ENCODE results near the gene PCBP3.
"Not testable (repeated sequence)": the region's sequence is repeated elsewhere in the genome, so short reads cannot be mapped to it uniquely, and the experiment has no call there.

Gene PCBP3

GRCh38 chr21:45950740-45951515 lies 307.4 kb downstream of the PCBP3 start:
- no peak overlapping the region for H2AFZ ChIP-seq (ENCODE audit: low read depth, low read length)
- no peaks in the 10 kb centered on the region; the same call in 1 of the 2 replicates for H4K20me1 ChIP-seq (ENCODE audit: insufficient read depth, low read length)
- H3K4me1 ChIP-seq (ENCODE audit: insufficient read depth, low read length) = no peaks in the 10 kb centered on the region
- H3K27ac ChIP-seq (ENCODE audit: low read length) = no peak overlapping the region
- no peaks in the 10 kb centered on the region for H3K9me3 ChIP-seq (ENCODE audit: insufficient read depth, low read length, severe bottlenecking)
- DNase-seq (no peak), ATAC-seq (ENCODE audit: insufficient read depth, low read depth) (no peak)
- H3K4me3 ChIP-seq (ENCODE audit: low read depth in 1 of 2, low read length in 2 of 2) = no peak overlapping the region
- H3K27me3 ChIP-seq (ENCODE audit: insufficient read depth, low read length, poor library complexity) = peaks cover under 1% of the 10 kb centered on the region
- no peaks in the 10 kb centered on the region for H3K79me2 ChIP-seq (ENCODE audit: insufficient read depth, low read length)
- TF ChIP-seq CTCF (IDR thresholded peaks at IDR 0.05; ENCODE audit: borderline replicate concordance, extremely low read depth, low read length, poor library complexity, severe bottlenecking) (no peak), EZH2 (IDR thresholded peaks at IDR 0.05; ENCODE audit: borderline replicate concordance, low read depth, low read length, severe bottlenecking) (no peak)
- no peak overlapping the region for H3K9ac ChIP-seq (ENCODE audit: low read depth, low read length)
- H3K4me2 ChIP-seq (ENCODE audit: insufficient read depth, low read length) = no peak overlapping the region
- no peaks in the 10 kb centered on the region for H3K36me3 ChIP-seq (ENCODE audit: insufficient read depth, low read length)

- DNase-seq (no peak), ATAC-seq (ENCODE audit: insufficient read depth, low read depth) (no peak)
- no peak overlapping the region for H3K4me3 ChIP-seq (ENCODE audit: low read depth in 1 of 2, low read length in 2 of 2)
- TF ChIP-seq CTCF (IDR thresholded peaks at IDR 0.05; ENCODE audit: borderline replicate concordance, extremely low read depth, low read length, poor library complexity, severe bottlenecking) (no peak), EZH2 (IDR thresholded peaks at IDR 0.05; ENCODE audit: borderline replicate concordance, low read depth, low read length, severe bottlenecking) (no peak)
- no peak overlapping the region for H3K4me2 ChIP-seq (ENCODE audit: insufficient read depth, low read length)
- H3K36me3 ChIP-seq (ENCODE audit: insufficient read depth, low read length) = no peaks in the 10 kb centered on the region
- H3K79me2 ChIP-seq (ENCODE audit: insufficient read depth, low read length) = no peaks in the 10 kb centered on the region
- peaks cover 5% of the 10 kb centered on the region for H3K27me3 ChIP-seq (ENCODE audit: insufficient read depth, low read length, poor library complexity)
- no peak overlapping the region for H2AFZ ChIP-seq (ENCODE audit: low read depth, low read length)
- H3K9me3 ChIP-seq (ENCODE audit: insufficient read depth, low read length, severe bottlenecking) = no peaks in the 10 kb centered on the region
- no peaks in the 10 kb centered on the region; the same call in 1 of the 2 replicates for H4K20me1 ChIP-seq (ENCODE audit: insufficient read depth, low read length)
- H3K9ac ChIP-seq (ENCODE audit: low read depth, low read length) = no peak overlapping the region
- H3K27ac ChIP-seq (ENCODE audit: low read length) = no peak overlapping the region
- H3K4me1 ChIP-seq (ENCODE audit: insufficient read depth, low read length) = no peaks in the 10 kb centered on the region
Measured at GRCh38 chr21:45951676-45952075, 308.2 kb downstream of the PCBP3 start.

- H3K27me3 ChIP-seq (ENCODE audit: insufficient read depth, low read length, poor library complexity); H4K20me1 ChIP-seq (ENCODE audit: insufficient read depth, low read length); H3K27ac ChIP-seq (ENCODE audit: low read length); H3K79me2 ChIP-seq (ENCODE audit: insufficient read depth, low read length); ATAC-seq (ENCODE audit: insufficient read depth, low read depth); H2AFZ ChIP-seq (ENCODE audit: low read depth, low read length); H3K36me3 ChIP-seq (ENCODE audit: insufficient read depth, low read length); H3K4me3 ChIP-seq (ENCODE audit: low read depth in 1 of 2, low read length in 2 of 2); H3K9ac ChIP-seq (ENCODE audit: low read depth, low read length); H3K9me3 ChIP-seq (ENCODE audit: insufficient read depth, low read length, severe bottlenecking); DNase-seq; H3K4me1 ChIP-seq (ENCODE audit: insufficient read depth, low read length); H3K4me2 ChIP-seq (ENCODE audit: insufficient read depth, low read length): not testable (repeated sequence)
Measured at GRCh38 chr21:45952527-45952926, 309.0 kb downstream of the PCBP3 start.

- no peak overlapping the region for H3K4me3 ChIP-seq (ENCODE audit: low read depth in 1 of 2, low read length in 2 of 2)
- H4K20me1 ChIP-seq (ENCODE audit: insufficient read depth, low read length) = no peaks in the 10 kb centered on the region; the same call in 1 of the 2 replicates
- H3K27ac ChIP-seq (ENCODE audit: low read length) = no peak overlapping the region
- TF ChIP-seq CTCF (IDR thresholded peaks at IDR 0.05; ENCODE audit: borderline replicate concordance, extremely low read depth, low read length, poor library complexity, severe bottlenecking) (no peak), EZH2 (IDR thresholded peaks at IDR 0.05; ENCODE audit: borderline replicate concordance, low read depth, low read length, severe bottlenecking) (no peak)
- H3K36me3 ChIP-seq (ENCODE audit: insufficient read depth, low read length) = no peaks in the 10 kb centered on the region
- H3K4me2 ChIP-seq (ENCODE audit: insufficient read depth, low read length) = no peak overlapping the region
- no peaks in the 10 kb centered on the region for H3K9me3 ChIP-seq (ENCODE audit: insufficient read depth, low read length, severe bottlenecking)
- H3K27me3 ChIP-seq (ENCODE audit: insufficient read depth, low read length, poor library complexity) = peaks cover 7% of the 10 kb centered on the region
- no peak for DNase-seq
- no peak overlapping the region for H3K9ac ChIP-seq (ENCODE audit: low read depth, low read length)
- no peak for ATAC-seq (ENCODE audit: insufficient read depth, low read depth)
- H3K4me1 ChIP-seq (ENCODE audit: insufficient read depth, low read length) = no peaks in the 10 kb centered on the region
- H2AFZ ChIP-seq (ENCODE audit: low read depth, low read length) = no peak overlapping the region
- no peaks in the 10 kb centered on the region for H3K79me2 ChIP-seq (ENCODE audit: insufficient read depth, low read length)
Measured at GRCh38 chr21:45952974-45953373, 309.4 kb downstream of the PCBP3 start.
